ENCODE results near the gene KDM6A. TPM values are rescaled to one million over a fixed set of nuclear protein-coding genes. Genes with fewer than 3 reads are reported as not detected.

The KDM6A gene
- total RNA-seq, 1 donor from 2014 or later, result 8.5 TPM

GRCh38 chrX:44974451-44974850 lies 101.5 kb downstream of the KDM6A start:
- H3K4me3 ChIP-seq (ENCODE audit: low read depth, low read length), result no peak overlapping the region
- DNase-seq (ENCODE audit: low read depth), result no peak

GRCh38 chrX:44975666-44976263 lies 102.8 kb downstream of the KDM6A start:
- no peak for DNase-seq (ENCODE audit: low read depth)
- TF ChIP-seq CTCF (conservative IDR thresholded peaks at IDR 0.05; ENCODE audit: low read depth, low read length), result no peak
- no peak overlapping the region for H3K4me3 ChIP-seq (ENCODE audit: low read depth, low read length)

More at GRCh38 chrX:44974451-44974850, 101.5 kb downstream of the KDM6A start:
- no peak for TF ChIP-seq CTCF (conservative IDR thresholded peaks at IDR 0.05; ENCODE audit: low read depth, low read length)

GRCh38 chrX:44978976-44979375 lies 106.0 kb downstream of the KDM6A start:
- no peak for DNase-seq (ENCODE audit: low read depth)
- TF ChIP-seq CTCF (conservative IDR thresholded peaks at IDR 0.05; ENCODE audit: low read depth, low read length), result no peak
- no peak overlapping the region for H3K4me3 ChIP-seq (ENCODE audit: low read depth, low read length)

- no peak for TF ChIP-seq CTCF (conservative IDR thresholded peaks at IDR 0.05; ENCODE audit: low read depth, low read length)
- no peak overlapping the region for H3K4me3 ChIP-seq (ENCODE audit: low read depth, low read length)
- DNase-seq (ENCODE audit: low read depth), result no peak
Measured at GRCh38 chrX:44980403-44980802, 107.4 kb downstream of the KDM6A start.

- H3K4me3 ChIP-seq (ENCODE audit: low read depth, low read length), result no peak overlapping the region
- no peak for DNase-seq (ENCODE audit: low read depth)
- no peak for TF ChIP-seq CTCF (conservative IDR thresholded peaks at IDR 0.05; ENCODE audit: low read depth, low read length)
Measured at GRCh38 chrX:44980883-44981282, 107.9 kb downstream of the KDM6A start.

GRCh38 chrX:44989995-44990770 lies 117.2 kb downstream of the KDM6A start:
- no peak for DNase-seq (ENCODE audit: low read depth)
- no peak overlapping the region for H3K4me3 ChIP-seq (ENCODE audit: low read depth, low read length)
- no peak for TF ChIP-seq CTCF (conservative IDR thresholded peaks at IDR 0.05; ENCODE audit: low read depth, low read length)
